PC-3 (cell line): Measurements from ENCODE around the gene TFEC. TPM values are rescaled to one million over a fixed set of nuclear protein-coding genes. Genes with fewer than 3 reads are reported as not detected.

Experiments used
- ATAC-seq: fragments of 200-7000 bp; cut with Tn5 transposase; 2 replicates; pipeline ENCODE4 v1.9.1; 2020; ENCODE audit warnings: mild to moderate bottlenecking, moderate library complexity
- BruUV-seq: library from RNA; stranded (reverse); fragments of 400-500 nt; replicated peaks from 2 replicates; lab custom pipeline; 2021; lab: Mats Ljungman, UMichigan
- CTCF ChIA-PET: fragments of 300-600 bp; sonication (Branson Sonifier 250); formaldehyde crosslinking; loops from one replicate; lab custom pipeline; 2022; ENCODE audit warnings: antibody characterized with exemption; lab: Charles Lee
- POLR2A ChIA-PET: fragments of 300-600 bp; sonication (Branson Sonifier 250); formaldehyde crosslinking; loops from one replicate; lab custom pipeline; 2022; ENCODE audit warnings: antibody characterized with exemption; ENCODE audit not compliant: unreplicated experiment; lab: Charles Lee
- DNase-seq: peaks from one replicate; pipeline ENCODE4 v3.0.0-alpha.2; 2015
- H2AFZ ChIP-seq: fragments of 300-600 bp; sonication (generic); 2 replicates; pipeline ENCODE4 v1.6.0; 2016; ENCODE audit warnings: antibody characterized with exemption, low read length
- H3F3A ChIP-seq: fragments of 300-600 bp; sonication (generic); one replicate; pipeline ENCODE4 v1.6.0; 2017; ENCODE audit warnings: antibody characterized with exemption, low read length, control low read depth, mild to moderate bottlenecking; ENCODE audit not compliant: unreplicated experiment
- H3K27ac ChIP-seq: fragments of 300-600 bp; sonication (generic); 2 replicates; pipeline ENCODE4 v1.5.1; 2016; ENCODE audit warnings: mild to moderate bottlenecking, low read length
- H3K27me3 ChIP-seq: fragments of 300-600 bp; sonication (generic); 2 replicates; pipeline ENCODE4 v1.6.1; 2016; ENCODE audit warnings: low read length, mixed read lengths
- H3K36me3 ChIP-seq: fragments of 300-600 bp; sonication (generic); 2 replicates; pipeline ENCODE4 v1.6.1; 2016; ENCODE audit warnings: low read depth, mixed run types, low read length, mixed read lengths
- H3K4me1 ChIP-seq: fragments of 300-600 bp; sonication (generic); 2 replicates; pipeline ENCODE4 v1.5.1; 2016; ENCODE audit warnings: low read length; ENCODE audit not compliant: insufficient read depth
- H3K4me2 ChIP-seq: fragments of 300-600 bp; sonication (generic); 2 replicates; pipeline ENCODE4 v1.6.0; 2016; ENCODE audit warnings: low read length
- H3K4me3 ChIP-seq: fragments of 300-600 bp; sonication (generic); 2 replicates; pipeline ENCODE4 v1.5.1; 2016; ENCODE audit warnings: mild to moderate bottlenecking, low read length, mixed read lengths
- H3K79me2 ChIP-seq: fragments of 300-600 bp; sonication (generic); 2 replicates; pipeline ENCODE4 v1.6.1; 2017; ENCODE audit warnings: low read length, mixed read lengths
- H3K9ac ChIP-seq: fragments of 300-600 bp; sonication (generic); 2 replicates; pipeline ENCODE4 v1.6.0; 2016; ENCODE audit warnings: mild to moderate bottlenecking, low read length
- H3K9me2 ChIP-seq: fragments of 300-600 bp; sonication (generic); replicated peaks from 2 replicates; pipeline ENCODE4 v1.6.1; 2016; ENCODE audit warnings: mixed run types, low read length, mixed read lengths
- H3K9me3 ChIP-seq: fragments of 300-600 bp; sonication (generic); 2 replicates; pipeline ENCODE4 v1.6.1; 2016; ENCODE audit warnings: low read length, mixed read lengths
- H4K20me1 ChIP-seq: fragments of 300-600 bp; sonication (generic); 2 replicates; pipeline ENCODE4 v1.6.1; 2016; ENCODE audit warnings: low read length, mixed read lengths
- CTCF ChIP-seq: fragments of 300-600 bp; sonication (generic); conservative IDR thresholded peaks from 2 replicates; pipeline ENCODE4 v1.5.1; 2017; ENCODE audit warnings: antibody characterized with exemption, low read depth, mild to moderate bottlenecking, low read length
- EZH2 ChIP-seq: fragments of 300-600 bp; sonication (generic); IDR thresholded peaks from one replicate; pipeline ENCODE4 v1.6.1; 2017; ENCODE audit warnings: antibody characterized with exemption, mild to moderate bottlenecking, low read length; ENCODE audit not compliant: unreplicated experiment
- EZH2phosphoT487 ChIP-seq: fragments of 300-600 bp; sonication (generic); IDR thresholded peaks from 2 replicates; pipeline ENCODE4 v1.6.1; 2018; ENCODE audit warnings: mild to moderate bottlenecking, antibody characterized with exemption, low read length, borderline replicate concordance
- intact Hi-C: fragments of 100-400 bp; cut with micrococcal nuclease; formaldehyde crosslinking; loops from 2 replicates; pipeline ENCODE4 v1.9.0; 2023
- total RNA-seq: library from RNA; depleted of rRNA; stranded (reverse); fragments of >200 nt; gene quantifications from 2 replicates; pipeline ENCODE4 v1.2.3, GENCODE V29; 2014

The TFEC gene
- total RNA-seq, 1 experiment from 2014 or later: 0.15 TPM

GRCh38 chr7:116041615-116042014 lies 11.1 kb upstream of the TFEC start:
- H3K4me1 ChIP-seq: no peaks in the 10 kb centered on the region
- ChIA-PET CTCF (no interaction called here), POLR2A (no interaction called here)
- no peaks in the 10 kb centered on the region for H3K79me2 ChIP-seq
- H3K9me3 ChIP-seq: no peaks in the 10 kb centered on the region
- no peak for ATAC-seq
- no peak overlapping the region for H3K27ac ChIP-seq
- H3K9me2 ChIP-seq: no peaks in the 10 kb centered on the region
- no peaks in the 10 kb centered on the region for H3K36me3 ChIP-seq
- H3K4me3 ChIP-seq: no peak overlapping the region
- peaks cover 61% of the 10 kb centered on the region for H3K27me3 ChIP-seq
- no peak overlapping the region for H2AFZ ChIP-seq
- no peak overlapping the region for H3K4me2 ChIP-seq
- no peaks in the 10 kb centered on the region for H3F3A ChIP-seq
- BruUV-seq: no TSS peak
- TF ChIP-seq EZH2 (no peak), CTCF (no peak), EZH2phosphoT487 (no peak)
- DNase-seq: no peak
- no peaks in the 10 kb centered on the region for H4K20me1 ChIP-seq
- intact Hi-C loops: no loop called here
- H3K9ac ChIP-seq: no peak overlapping the region

- H3K27ac ChIP-seq: no peak overlapping the region
- H3K79me2 ChIP-seq: no peaks in the 10 kb centered on the region
- DNase-seq (no peak), ATAC-seq (no peak)
- H3K36me3 ChIP-seq: no peaks in the 10 kb centered on the region
- H3K4me2 ChIP-seq: no peak overlapping the region
- H3K9me2 ChIP-seq: no peaks in the 10 kb centered on the region
- BruUV-seq: no TSS peak
- H3K9ac ChIP-seq: no peak overlapping the region
- no peak overlapping the region for H3K4me3 ChIP-seq
- H3K9me3 ChIP-seq: no peaks in the 10 kb centered on the region
- H3K27me3 ChIP-seq: peaks cover 50% of the 10 kb centered on the region
- TF ChIP-seq CTCF (no peak), EZH2 (no peak), EZH2phosphoT487 (no peak)
- CTCF ChIA-PET: no interaction called here
- no peaks in the 10 kb centered on the region for H3K4me1 ChIP-seq
- H2AFZ ChIP-seq: no peak overlapping the region
- no peaks in the 10 kb centered on the region for H4K20me1 ChIP-seq
- H3F3A ChIP-seq: no peaks in the 10 kb centered on the region
- intact Hi-C loops: no loop called here
- POLR2A ChIA-PET: no interaction called here
Observed at GRCh38 chr7:116037401-116037800, 6.8 kb upstream of the TFEC start.

- no peak for TF ChIP-seq EZH2
- no peak for TF ChIP-seq CTCF
- no peak for TF ChIP-seq EZH2phosphoT487
- Histone ChIP-seq H3K4me2 (no peak overlapping the region), H2AFZ (no peak overlapping the region), H3K36me3 (no peaks in the 10 kb centered on the region), H3K9me3 (no peaks in the 10 kb centered on the region), H3K27ac (no peak overlapping the region), H3K27me3 (peaks cover 27% of the 10 kb centered on the region), H3F3A (no peaks in the 10 kb centered on the region), H3K79me2 (no peaks in the 10 kb centered on the region), H3K9me2 (no peaks in the 10 kb centered on the region), H4K20me1 (no peaks in the 10 kb centered on the region), H3K9ac (no peak overlapping the region), H3K4me1 (no peaks in the 10 kb centered on the region), H3K4me3 (no peak overlapping the region)
- ChIA-PET CTCF (no interaction called here), POLR2A (no interaction called here)
- ATAC-seq (no peak), DNase-seq (no peak)
- intact Hi-C loops: no loop called here
- no TSS peak for BruUV-seq
Observed at GRCh38 chr7:116034411-116034810, 3.8 kb upstream of the TFEC start.
